Skin of body (tissue), 2 donors: Measurements from ENCODE around the gene HCCS. TPM values are rescaled to one million over a fixed set of nuclear protein-coding genes. Genes with fewer than 3 reads are reported as not detected.

ENCODE experiments used
- small RNA-seq: library from RNA; depleted of rRNA; stranded (forward); fragments of <200 nt; gene quantifications from one replicate; pipeline ENCODE3, GENCODE V24; 2014; ENCODE audit warnings: low replicate concordance
- total RNA-seq: library from RNA; depleted of rRNA; stranded (reverse); fragments of >200 nt; gene quantifications from one replicate; pipeline ENCODE4 v1.2.3, GENCODE V29; 2014

The HCCS gene
- total RNA-seq, 1 donor from 2014 or later = 12.8 TPM

Small RNA genes within 50 kb of the gene (small RNA-seq; reads per million reads assigned to genes)
- not detected for gene RF00019
- not detected for gene RF02271

Other genes starting within 250 kb of the HCCS start
- gene AMELX, start 182.1 kb downstream of the HCCS start, total RNA-seq = not detected